ENCODE data around the gene ZSCAN25.
"Not testable (repeated sequence)": the region's sequence is repeated elsewhere in the genome, so short reads cannot be mapped to it uniquely, and the experiment has no call there.

ZSCAN25 gene

DNA sequence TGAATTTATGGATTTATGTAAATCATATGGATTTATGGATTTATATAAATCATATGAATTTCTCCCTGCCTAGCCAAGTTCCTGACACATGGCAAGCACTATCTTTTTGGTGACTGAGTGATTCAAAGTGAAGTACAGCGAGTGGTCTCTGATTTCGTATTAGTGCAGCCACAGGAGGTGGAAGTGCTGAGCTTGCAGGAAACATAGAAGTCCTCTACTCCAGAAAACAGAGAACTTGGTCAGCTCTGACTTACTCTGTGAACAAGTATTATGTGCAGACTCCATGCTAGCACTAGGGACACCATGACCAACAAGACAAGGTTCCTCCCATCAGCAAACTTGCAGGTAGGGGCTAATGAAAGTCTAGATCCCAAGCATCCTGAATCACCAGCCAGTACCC, 34.5 kb downstream of the ZSCAN25 start:
- DNase-seq = no peak

- DNase-seq = no peak
Observed at GRCh38 chr7:99652671-99653070, 35.9 kb downstream of the ZSCAN25 start.

- not testable (repeated sequence) for DNase-seq
Observed at GRCh38 chr7:99653269-99653668, 36.5 kb downstream of the ZSCAN25 start.

DNA sequence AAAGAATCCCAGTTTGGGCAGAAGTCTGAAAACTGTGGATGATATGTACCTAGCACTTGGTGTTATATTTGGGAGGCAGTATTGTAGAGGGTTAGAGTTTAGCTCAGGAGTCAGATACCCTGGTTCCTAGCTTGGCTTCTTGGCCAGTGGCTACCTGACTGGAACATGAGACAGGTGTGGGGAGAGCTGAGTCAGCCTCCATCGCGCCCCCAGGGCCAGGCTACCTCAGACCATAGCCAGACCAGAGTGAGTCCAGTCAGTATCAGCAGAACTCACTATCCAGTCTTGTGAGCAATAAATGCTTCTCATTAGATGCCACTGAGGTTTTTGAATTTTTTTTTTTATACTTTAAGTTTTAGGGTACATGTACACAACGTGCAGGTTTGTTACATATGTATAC, 37.0 kb downstream of the ZSCAN25 start:
- no peak for DNase-seq

DNA sequence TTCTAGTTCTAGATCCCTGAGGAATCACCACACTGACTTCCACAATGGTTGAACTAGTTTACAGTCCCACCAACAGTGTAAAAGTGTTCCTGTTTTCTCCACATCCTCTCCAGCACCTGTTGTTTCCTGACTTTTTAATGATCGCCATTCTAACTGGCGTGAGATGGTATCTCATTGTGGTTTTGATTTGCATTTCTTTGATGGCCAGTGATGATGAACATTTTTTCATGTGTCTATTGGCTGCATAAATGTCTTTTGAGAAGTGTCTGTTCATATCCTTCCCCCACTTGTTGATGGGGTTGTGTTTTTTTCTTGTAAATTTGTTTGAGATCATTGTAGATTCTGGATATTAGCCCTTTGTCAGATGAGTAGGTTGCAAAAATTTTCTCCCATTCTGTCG, 37.9 kb downstream of the ZSCAN25 start:
- DNase-seq = not testable (repeated sequence)

DNA sequence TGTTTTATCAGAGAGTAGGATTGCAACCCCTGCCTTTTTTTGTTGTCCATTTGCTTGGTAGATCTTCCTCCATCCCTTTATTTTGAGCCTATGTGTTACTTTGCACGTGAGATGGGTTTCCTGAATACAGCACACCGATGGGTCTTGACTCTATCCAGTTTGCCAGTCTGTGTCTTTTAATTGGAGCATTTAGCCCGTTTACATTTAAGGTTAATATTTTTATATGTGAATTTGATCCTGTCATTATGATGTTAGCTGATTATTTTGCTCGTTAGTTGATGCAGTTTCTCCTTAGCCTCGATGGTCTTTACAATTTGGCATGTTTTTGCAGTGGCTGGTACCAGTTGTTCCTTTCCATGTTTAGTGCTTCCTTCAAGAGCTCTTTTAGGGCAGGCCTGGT, 41.1 kb downstream of the ZSCAN25 start:
- not testable (repeated sequence) for DNase-seq

DNA sequence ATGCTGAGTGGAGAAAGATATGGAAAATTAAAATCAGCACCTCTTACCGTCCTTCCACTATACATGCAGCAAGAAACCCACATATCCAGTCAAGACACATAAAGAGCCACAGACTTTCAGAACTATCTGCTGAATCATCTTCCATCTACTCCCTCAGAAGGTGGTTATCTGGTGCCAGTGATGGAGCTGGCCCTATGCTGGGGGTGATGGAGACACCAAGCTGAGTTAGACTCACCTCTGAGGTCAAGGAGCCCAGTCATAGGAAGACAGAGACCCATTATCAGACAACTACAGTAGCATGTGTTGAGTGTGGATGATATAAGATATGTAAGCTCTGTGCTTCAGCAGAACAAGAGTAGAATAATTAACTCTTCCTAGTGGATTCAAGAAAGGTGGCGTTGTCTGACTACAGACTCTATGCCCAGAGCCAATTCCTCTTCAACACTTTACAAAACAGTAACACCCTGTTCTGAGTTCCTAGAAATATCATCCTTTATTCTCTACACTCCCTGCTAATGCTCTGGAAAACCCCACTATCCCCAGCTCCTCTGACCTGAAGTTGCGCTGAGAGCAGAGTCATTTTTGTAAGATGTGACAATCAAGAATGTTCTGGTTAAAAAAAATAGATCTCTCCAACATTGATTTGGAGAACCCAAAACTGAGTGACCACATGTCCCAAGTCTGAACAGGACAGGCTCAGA, 48.7 kb downstream of the ZSCAN25 start:
- no peak for DNase-seq

GRCh38 chr7:99666013-99666395, 49.3 kb downstream of the ZSCAN25 start:
- DNase-seq = no peak

GRCh38 chr7:99667179-99667578, 50.4 kb downstream of the ZSCAN25 start:
- no peak for DNase-seq

GRCh38 chr7:99668541-99668940, 51.8 kb downstream of the ZSCAN25 start:
- no peak for DNase-seq

- DNase-seq = no peak
Observed at GRCh38 chr7:99669782-99670181, 53.0 kb downstream of the ZSCAN25 start.

DNA sequence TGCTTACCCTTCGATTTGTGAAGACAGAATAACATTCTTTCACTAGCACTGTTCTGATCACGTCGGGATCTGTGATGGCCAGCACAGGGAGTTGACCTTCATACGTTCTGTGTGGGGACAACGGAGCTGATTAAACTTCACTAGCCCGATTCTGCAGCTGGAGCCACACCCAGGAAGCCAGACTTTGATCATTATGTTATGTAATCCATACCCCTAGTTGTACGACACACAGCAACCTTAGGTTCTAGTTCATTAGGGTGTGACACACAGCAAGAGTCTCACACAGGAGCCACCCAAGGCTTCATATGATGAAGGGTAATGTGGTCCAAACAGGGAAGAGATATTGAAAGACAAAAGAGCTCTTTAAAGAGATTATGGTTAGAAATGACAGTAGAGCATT, 55.8 kb downstream of the ZSCAN25 start:
- DNase-seq = no peak

DNA sequence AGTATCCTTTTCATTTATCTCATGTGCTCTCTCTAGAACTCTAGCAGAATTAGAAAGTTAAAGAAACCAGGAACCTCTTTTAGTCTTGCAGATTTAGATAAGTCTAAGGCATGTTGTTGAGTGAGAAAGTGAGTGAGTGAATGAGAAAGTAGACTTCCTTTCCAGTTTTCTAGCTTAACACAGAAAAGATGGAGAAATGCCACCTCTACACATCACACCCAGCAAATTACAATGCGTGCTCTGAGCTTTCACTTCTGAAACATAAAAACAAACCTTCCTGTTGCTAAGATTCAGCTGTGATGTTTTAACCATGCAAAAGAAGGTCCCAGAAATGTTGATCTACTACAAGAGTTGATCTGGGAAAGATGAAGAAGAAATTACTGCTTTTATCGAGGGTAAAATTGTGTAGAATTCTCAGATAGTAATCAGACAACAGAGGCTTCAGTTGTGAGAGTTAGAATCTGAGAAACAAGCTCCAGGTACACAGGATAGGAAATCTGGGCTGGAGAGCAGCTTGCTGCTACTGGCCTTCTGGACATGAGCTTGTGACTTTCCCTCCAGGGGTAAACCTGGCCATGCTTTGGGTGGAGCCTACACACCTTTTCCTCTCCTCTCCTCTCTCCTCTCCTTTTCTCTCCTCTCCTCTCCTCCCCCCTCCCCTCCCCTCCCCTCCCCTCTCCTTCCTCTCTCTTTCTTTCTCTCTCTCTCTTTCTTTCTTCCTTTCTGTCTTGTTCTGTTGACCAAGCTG, 58.4 kb downstream of the ZSCAN25 start:
- DNase-seq = no peak

- DNase-seq = no peak
Observed at GRCh38 chr7:99677013-99677647, 60.4 kb downstream of the ZSCAN25 start.

GRCh38 chr7:99677648-99678045, 60.9 kb downstream of the ZSCAN25 start:
- DNase-seq = no peak

DNA sequence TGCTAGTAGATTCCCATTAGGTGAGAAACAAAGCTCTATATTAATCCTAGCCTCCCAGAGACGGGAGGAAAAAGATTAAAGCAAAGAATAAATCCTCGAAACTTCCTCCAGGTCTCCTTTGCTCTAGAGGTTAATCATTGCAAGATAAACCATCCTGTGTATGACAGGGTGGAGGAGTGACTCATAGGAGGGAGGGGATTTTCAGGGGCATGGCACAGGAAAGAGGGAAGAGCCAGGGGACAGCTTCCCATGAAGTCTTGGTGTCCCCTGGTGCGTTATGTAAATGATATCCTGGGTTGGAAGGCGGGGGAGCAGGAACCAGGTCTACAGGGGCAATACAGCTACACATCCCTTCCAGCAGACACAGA, 62.3 kb downstream of the ZSCAN25 start:
- no peak for DNase-seq

DNA sequence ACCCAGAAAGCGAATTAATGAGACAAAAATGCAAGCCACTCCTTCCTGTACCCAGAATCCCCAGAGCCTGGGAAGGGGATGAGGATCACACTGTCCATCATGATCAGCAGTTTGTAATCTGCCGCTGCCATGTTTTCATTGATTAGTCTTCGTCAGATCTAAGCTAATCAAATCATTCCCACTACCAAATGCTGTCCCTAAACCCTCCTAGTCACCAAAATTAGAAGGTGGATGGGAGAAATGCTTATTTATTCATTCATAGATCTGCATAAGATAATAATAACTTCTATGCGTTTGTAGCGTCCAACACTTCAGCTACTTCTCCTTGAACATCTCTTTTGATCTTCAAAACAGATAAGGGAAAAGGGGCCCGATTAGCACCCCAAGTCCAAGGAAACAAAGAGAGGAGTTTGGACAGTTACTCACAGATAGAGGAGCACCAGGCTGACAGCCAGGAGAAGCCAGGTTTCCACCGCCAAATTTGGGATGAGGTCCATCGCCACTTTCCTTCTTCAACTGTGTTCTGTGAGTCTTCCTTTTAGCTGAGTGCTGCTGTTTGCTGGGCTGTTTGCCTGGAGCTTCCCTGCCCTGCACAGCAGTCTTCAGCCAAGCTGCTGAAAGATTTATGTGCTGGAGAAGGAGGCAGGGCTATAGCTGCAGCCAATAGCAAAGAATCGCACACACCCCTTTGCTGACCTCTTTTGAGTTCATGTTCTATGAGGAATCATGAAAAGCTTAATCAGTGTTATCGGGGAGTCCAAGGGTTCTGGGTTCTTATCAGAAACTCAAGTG, 62.9 kb downstream of the ZSCAN25 start, which contains the start of gene CYP3A5:
Gene CYP3A5, minus strand, starts transcription at position 597 of the 792 bp plus-strand sequence. Its CDS starts 100 bp downstream, at position 497.
- no peak for DNase-seq
